SK-N-MC (cell line): ENCODE results near the gene OR4X1.

Experiments used
- EZH2 ChIP-seq: fragments of 200-600 bp; sonication (generic); IDR thresholded peaks from one replicate; pipeline ENCODE4 v1.6.1; 2017; ENCODE audit warnings: antibody characterized with exemption
- POLR2AphosphoS5 ChIP-seq: IDR thresholded peaks from 2 replicates; pipeline ENCODE4 v1.6.1; 2012; ENCODE audit warnings: mild to moderate bottlenecking, low read depth, low read length, borderline replicate concordance

- TF ChIP-seq EZH2 (no peak), POLR2AphosphoS5 (no peak)
These were observed at the start of gene OR4X1 for GRCh38 chr11:48263423-48263911.
